NCI-H1092 (cell line): ENCODE measurements around the gene RYR2.
A peak's percentile ranks its signal among the peaks of the same experiment; 100 is the strongest.

Experiments used
- DNase-seq: peaks from one replicate; lab custom pipeline; 2025; lab: John Stamatoyannopoulos, UW

Gene RYR2

DNA sequence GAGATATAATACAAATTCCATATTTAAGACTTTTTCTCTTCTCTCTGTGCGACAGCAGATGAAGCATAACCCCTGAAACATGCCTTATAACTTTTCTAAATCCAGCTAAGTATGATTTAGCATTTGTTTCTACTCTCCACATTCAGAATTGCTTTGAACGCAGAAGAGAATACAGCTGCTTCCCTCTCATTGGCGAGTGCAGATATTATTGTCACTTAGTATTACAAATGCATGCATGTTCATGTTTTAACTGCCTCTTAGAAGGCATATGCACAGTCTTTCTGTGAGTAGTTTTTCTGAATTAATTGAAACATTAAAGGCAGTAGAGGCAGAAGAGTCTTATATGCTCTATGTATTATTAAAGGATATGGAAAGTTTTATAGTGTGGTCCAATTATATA lies 631.6 kb downstream of the RYR2 start:
- DNase-seq = no peak

DNA sequence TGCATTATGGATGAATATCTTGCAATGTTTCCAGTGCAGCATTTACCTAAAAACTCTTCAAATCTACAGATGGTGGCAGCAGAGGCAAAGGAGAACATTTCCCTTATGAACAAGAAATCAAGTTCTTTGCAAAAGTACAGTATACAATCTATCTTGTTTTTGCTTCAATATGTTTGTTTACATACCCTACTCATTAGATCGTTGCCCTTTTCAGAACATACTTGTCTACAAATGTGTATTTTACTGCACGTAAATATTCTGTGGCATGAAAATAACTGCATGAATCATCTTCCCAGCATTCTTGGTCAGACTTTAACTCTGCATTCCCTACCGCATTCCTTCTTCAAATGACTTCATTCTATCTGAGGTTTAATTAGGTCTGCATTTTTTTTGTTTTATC lies 636.0 kb downstream of the RYR2 start:
- DNase-seq = peak; percentile 33

DNA sequence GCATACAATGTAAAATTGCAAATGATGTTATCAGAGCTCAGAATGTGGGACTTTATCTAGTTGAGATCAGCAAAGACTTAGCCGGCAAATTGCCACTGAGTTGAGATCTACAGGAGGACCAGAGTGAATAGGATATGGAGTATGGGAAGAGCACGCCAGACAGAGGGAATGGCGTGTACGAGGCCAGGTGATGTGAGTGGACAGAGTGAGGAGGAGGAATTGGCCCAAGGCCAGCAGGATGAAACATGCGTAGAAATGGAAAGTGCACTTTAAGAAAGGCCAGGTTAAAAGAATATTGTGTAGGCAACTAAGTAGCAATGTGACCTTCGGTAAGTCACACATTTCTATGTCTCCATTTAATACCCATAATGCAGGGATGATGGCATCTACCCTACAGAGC lies 637.7 kb downstream of the RYR2 start:
- DNase-seq = no peak

DNA sequence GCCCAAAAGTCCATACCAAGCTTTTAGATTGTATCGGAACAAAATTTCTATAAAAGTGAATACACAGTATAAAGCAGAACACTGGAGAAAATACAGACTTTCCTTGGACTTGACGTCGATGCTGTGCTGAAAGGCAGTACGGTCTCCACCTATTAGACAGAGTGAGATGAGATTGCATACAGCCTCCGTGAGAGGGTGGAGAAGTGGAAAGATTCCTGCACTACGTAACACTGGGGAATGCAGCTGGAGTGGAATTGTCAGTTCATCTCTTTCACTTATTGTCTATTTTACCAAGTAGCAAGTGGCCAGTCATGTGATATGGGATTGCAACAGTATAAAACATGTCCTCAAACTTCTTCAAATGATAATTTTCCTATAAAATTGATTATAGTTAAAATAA lies 639.2 kb downstream of the RYR2 start:
- no peak for DNase-seq

DNA sequence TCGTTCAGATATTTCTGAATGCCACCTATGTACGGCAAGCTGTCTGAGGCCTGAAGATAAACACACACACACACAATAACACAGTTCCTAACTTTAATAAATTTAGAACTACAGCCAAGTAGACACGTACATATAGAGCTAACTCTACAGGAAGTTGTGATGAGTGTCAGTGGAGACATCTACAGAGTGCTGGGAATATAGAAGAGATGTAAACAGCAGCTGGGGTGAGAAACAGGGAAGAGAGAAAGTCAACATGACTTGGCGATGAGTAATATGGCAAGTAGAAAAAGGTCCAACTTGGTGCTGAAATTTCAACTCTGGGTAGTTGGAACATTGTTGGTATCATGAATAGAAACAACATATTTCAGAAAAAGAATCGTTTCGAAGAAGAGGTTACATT lies 642.3 kb downstream of the RYR2 start:
- no peak for DNase-seq

DNA sequence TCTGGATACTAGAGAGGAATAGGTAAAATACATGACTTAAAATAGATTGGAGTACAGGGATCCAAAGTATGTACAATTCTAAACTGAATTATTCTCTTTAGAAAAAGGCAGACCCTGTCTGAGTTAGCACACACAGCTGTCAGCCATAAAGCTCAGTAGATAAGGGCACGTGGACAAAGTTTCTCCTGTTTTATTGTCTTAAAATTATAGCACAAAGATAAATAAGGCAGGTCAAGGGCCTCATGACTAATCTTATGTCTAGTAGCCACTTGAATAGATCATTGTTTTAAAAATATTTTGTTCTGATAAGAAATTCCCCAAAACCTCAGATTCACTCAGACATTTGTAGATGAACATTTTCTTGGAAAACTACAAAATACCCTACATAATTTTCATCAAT lies 643.6 kb downstream of the RYR2 start:
- no peak for DNase-seq

DNA sequence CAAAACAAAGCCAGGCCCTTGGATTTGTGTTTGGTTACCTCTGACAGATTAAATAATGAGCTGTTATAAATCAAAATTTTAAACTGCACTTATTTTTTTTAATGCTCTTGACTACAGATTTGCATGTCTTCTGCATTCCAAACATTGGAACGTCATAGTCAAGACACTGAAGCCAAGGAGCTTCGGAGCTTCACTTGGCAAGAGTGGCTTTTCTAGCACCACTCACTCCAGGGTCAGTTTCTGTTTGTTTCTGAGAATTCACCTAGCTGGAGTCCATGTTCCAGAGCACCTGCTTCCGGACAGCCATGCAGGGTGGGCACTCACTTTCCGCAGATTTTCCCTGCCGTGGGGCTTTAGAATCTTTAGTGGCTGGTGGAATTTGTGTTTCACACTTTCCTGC lies 645.8 kb downstream of the RYR2 start:
- DNase-seq = no peak

DNA sequence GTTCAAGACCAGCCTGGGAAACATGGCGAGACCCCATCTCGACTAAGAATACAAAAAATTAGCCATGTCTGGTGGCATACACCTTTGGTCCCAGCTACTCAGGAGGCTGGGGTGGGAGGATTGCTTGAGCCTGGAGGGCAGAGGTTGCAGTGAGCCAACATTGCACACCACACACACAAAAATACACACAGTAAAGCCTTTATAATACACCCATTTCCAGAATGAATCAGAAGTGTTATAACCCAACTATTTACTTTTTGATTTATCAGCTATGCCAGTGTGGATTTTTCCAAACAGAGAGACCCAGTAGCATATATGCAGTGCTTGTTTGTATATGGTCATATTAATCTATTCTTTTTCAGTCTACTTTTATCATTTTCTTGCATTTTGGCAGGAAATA lies 648.7 kb downstream of the RYR2 start:
- DNase-seq = no peak

DNA sequence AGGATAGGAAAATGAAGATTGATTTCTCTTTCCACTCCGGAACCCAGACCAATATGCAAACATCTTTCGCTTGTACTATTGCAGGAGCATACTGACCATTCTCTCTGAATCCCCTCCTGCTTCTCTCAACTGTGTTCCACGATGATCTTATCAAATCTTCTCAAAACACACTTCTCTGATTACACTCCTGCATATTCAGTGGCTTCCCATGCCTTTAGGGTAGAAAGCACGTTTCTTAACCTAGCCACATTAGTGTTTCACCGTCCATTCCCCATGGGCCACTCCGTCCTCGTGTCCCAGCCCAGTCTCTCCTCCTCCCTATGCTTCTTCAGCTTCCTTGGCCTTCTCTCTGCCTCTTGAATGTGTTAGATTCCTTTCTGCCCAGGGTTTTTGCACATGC lies 650.3 kb downstream of the RYR2 start:
- DNase-seq = no peak

DNA sequence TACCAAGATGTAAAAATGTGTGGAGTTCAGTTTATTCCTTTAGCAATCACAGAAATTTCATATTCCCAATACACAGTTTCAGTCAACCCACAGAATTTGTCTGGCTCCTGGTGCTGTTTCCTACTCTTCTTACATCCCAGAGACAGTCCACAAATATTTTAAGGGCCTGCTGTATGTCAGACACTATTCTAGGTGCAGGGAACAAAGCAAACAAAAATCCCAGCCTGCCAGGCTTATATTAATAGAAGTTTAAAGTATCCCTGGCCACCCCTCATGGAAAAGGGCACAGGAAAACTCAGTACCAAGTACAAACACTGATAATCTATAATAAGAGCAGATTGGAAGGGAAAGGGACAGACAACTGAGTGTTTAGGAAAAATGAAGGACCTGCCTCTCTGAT lies 653.9 kb downstream of the RYR2 start:
- DNase-seq = no peak

DNA sequence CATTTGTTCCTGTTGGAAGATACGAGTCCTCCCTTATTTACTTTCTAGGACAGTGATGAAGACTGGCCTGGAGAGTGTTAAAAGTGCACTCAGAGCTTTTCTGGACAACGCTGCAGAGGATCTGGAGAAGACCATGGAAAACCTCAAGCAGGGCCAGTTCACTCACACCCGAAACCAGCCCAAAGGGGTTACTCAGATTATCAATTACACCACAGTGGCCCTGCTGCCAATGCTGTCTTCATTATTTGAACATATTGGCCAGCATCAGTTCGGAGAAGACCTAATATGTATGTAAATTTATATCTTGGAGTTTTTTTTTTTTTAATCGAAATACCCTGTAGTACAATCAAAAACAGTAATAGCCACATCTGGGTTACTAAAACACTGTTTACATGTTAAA lies 658.2 kb downstream of the RYR2 start:
- no peak for DNase-seq

DNA sequence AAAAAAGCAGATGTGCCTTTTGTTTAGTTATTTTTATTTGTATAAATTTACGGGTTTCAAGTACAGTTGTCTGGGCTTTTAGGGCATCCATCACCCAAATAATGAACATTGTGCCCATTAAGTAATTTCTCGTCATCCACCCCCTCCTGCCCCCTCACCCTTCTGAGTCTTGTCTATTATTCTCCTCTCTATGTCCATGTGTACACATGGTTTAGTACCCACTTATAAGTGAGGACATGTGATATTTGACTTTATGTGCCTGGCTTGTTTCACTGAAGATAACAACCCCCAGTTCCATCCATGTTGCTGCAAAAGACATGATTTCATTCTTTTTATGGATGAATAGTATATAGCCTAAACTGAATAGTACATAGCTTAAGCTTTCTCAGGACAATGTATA lies 659.5 kb downstream of the RYR2 start:
- peak; percentile 74 for DNase-seq

DNA sequence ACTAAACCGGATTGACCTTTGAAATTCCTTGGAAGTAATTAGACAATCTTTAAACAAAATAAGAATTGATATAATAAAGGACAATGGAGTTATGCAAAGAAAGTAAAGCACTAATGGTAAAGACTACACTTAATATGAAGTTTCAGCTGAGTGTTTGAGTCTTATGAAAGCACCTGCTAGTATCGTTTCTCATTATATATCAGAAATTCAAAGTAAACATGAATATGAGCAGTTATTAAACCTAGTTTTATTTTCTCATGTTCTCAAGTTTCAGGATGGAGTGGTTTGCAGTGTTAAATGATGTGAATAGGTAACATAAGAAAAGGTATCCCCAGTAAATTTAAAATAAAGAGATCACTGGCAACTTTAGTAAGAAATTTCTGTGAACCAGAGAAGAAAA lies 660.2 kb downstream of the RYR2 start:
- DNase-seq = no peak

DNA sequence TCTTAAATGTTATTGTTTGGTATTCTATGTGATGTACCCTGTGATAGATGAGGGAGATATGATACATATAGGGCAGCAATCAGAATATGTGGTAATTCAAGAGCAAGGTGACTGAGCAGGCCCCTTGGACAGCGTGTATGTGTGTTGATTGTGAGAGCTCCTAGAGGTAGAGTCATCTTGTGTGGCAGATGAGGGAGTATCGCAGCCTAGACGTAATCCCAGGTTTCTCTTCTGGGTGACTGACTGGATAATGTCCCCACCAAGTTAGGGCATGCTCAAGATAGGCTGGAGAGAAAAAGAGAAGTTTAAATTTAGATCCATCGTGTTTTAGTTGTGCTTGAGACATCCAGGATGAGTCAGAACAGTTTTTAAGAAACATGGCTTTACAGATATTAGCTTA lies 663.5 kb downstream of the RYR2 start:
- DNase-seq = no peak

DNA sequence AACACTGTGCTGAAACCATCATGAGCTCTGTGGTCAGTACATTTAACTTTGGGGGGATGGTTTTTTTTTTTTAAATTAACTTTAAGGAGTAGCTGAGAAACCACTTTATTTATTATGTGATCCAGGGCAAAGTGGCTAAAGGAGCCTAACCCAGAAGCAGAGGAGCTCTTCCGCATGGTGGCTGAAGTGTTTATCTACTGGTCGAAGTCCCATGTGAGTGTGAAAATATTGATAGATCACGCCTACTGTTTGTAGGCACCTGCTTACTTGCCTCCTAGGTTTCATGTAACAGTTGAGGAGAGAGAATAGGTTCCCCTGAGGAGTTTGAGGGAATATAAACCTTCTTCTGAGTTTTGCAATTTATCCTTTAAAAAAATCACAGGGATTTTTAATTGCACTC lies 667.4 kb downstream of the RYR2 start:
- no peak for DNase-seq

DNA sequence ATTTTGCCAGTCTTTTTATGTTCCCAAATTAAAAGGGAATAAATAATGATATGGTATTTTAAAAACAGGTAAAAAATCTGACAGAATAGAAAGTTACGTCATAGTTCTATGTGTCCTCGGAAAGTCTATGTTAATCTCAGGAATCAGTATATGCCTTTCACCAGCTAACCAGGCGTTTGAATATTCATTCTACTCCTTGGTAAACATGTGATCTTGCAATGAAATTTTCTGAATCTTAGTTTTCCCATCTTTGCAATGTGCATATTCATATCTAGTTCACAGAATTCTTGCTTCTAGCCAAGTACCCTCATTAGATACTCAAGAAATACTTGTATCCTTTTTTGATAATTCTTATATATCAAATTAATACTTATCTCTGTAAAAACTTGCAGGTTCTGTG lies 669.3 kb downstream of the RYR2 start:
- no peak for DNase-seq

DNA sequence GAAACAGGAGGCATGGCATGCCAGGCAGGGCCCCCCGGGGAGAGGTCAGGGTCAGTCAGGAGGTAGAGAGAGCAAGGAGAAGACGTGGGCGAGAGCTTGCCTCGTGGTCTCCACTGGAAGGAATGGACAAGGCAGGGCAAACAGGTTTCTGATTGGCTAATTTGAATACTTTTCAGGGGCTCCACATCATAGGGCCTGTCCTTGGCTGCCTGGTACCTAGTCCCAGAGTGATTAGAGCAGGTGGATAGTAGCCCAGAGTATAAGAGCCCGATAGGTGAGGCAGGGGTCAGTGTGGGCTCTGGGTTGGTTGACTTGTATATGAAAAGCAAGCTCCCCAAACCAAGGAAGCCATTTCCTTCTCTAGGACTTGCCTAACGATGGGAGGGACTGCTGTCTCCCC lies 670.1 kb downstream of the RYR2 start:
- no peak for DNase-seq

DNA sequence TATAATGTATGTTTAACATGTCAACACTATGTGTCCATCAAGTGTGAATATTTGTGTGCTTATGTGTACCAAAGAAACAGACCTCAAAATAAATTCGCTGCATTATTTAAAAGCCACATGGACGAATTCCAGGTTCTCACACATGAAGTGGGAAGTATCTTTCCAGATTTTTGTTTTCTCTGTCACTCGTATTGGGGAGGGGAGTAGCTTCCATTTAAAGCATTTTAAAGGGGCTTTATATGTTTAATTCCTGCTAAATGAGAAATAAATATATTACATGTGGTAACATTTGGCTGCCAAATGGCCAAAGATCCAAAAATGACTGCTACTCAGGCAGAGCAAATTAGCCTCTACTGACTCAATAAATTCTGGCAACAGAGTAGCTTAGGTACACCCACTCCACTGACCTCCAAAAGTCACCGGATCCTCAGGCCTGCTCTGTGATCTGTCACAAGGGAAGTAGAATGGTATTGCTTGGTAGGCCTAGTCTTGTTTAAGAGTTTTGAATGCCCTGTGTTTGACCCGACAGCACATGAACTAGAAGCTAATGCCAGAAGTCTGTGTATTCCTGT lies 670.7 kb downstream of the RYR2 start:
- DNase-seq = no peak

DNA sequence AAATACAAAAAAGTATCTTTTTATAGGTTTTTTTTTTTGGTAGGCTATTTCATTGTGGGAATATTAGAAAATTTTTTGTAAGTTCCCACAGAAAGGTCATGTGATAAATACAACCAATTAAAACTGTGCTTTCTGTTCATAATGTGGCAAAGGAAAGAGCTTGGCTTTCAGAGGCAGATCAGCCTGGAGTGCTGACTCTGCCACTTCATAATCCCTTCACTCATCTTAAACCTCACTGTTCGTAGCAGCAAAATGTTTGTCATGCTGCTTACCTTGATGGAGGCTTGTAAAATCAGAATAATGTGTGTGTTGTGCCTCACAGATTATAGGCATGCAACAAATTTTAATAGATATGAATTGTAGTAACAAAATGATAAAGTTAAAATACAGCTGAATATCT lies 671.9 kb downstream of the RYR2 start:
- DNase-seq = no peak

DNA sequence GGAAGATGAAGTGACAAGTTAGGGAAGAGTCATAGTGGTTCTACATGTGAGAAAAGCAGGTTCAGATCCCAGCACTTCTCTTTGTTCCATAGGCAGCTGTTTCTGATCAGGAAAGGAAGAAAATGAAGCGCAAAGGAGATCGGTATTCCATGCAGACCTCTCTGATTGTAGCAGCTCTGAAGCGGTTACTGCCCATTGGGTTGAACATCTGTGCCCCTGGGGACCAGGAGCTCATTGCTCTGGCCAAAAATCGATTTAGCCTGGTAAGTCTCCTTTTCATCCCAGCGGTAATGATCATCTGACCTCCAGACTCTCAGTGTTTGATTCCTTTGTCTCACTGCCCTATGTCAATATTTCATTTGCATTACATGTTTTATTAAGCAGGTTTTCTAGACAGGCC lies 675.1 kb downstream of the RYR2 start:
- peak; percentile 84 for DNase-seq

DNA sequence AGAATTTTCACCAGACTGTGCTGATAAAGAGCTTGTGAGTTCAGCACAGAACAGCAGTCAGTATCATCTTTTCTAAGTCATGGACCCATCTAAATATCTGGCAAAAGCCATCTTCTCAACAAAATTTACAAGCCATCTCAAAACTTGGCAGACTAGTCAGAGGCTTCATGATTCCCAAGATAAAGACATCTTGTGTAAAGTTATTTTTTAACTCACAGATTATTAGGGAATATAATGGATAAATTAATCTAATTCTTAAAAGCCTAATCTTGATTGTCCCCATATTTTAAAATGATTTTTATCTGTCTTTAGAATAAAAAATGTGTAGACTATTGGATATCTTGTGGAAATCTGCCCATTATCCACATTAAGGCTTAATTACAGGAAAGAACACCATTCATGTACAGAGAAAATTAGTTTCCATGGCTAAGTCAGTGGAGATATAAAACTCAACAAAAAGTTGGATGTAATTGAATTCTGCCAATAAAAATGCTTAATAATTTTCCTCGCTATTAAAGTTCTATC lies 688.9 kb downstream of the RYR2 start:
- no peak for DNase-seq

DNA sequence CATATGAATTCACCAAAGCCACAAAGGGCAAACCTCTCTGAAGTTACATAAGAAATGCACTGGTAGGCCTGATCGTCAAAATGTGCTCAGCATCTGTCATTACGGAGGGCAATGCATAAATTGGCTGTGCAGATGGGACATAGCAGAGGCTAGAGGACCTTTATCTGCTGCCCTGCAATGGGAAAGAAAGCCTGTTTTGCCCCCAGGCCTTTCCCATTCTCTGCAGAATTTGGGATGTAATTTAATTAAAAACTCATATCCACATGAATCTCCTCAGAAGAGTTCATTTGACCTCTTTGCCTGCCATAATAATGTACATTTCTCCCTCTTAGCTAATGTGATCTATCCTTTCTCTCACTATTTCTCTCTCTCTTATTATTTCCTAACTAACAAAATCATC lies 690.7 kb downstream of the RYR2 start:
- no peak for DNase-seq

DNA sequence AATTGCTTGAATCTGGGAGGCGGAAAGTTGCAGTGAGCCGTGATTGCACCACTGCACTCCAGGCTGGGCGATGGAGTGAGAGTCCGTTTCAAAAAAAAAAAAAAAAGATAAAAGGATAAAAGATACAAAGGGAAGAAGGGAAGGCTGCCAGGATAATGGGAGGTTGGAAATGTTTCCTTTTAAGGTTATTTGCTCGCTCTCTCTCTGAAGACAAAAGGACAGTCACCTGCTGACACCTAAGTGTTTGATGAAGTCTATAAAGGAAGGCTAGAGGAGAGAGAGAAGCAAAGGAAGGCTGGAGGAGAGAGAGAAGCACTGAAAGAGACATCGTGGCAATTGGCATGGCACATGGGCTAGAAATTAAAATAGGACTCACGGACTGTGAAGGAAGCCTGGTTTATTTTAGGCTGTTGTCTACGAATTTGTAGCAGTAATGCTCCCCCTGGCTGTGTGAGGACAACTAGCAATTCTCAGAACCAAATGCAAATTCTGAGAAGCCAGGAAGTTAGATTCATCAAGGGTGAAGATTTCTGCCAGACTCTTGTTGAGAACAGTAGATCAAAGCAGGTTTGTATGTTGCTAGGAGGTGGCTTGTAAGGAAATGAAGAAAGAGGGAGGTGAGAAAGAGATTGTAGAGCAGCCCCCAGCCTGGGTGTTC lies 694.5 kb downstream of the RYR2 start:
- peak; percentile 13 for DNase-seq

DNA sequence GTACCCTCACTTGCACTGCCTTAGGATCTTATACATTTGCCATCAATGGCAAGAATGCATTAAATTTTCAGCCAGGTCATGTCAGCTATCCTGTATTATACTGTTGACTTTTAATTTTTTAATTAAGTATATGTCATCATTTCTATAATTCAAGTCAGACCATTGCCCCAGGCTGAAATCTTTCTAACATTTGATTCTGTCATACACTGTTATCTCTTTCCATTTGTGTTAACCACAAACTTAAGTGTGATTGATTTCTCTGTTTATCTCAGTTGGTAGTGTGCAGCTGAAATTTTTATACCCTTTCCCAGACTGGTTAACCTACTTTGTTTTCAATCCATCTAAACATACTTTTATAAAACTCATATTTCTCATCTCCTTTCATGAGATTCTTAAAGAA lies 695.5 kb downstream of the RYR2 start:
- DNase-seq = no peak
